GM21786 (cell line): ENCODE measurements around the gene PRR23C.

Experiments used
- ATAC-seq: cut with Tn5 transposase; IDR thresholded peaks from one replicate; pipeline ENCODE4 v1.9.1; 2021; ENCODE audit not compliant: unreplicated experiment

The PRR23C gene

GRCh38 chr3:139005356-139005993, 39.2 kb downstream of the PRR23C start:
- ATAC-seq = no peak

GRCh38 chr3:138995706-138996105, 49.0 kb downstream of the PRR23C start:
- no peak for ATAC-seq
